Endothelial cell of umbilical vein (primary cell): ENCODE measurements around the gene SUGP2. TPM values are rescaled to one million over a fixed set of nuclear protein-coding genes. Genes with fewer than 3 reads are reported as not detected.

Experiments
- BruUV-seq: library from RNA; stranded (reverse); fragments of 400-500 nt; replicated peaks from 2 replicates; lab custom pipeline; 2021; lab: Mats Ljungman, UMichigan
- CTCF ChIA-PET: fragments of 300-600, 350-600 bp; sonication (Branson Sonifier 250); formaldehyde crosslinking; loops from one replicate; lab custom pipeline; 2021; ENCODE audit warnings: antibody characterized with exemption, inconsistent platforms; lab: Charles Lee
- POLR2A ChIA-PET: fragments of 300-600, 350-600 bp; sonication (Branson Sonifier 250); formaldehyde crosslinking; loops from one replicate; lab custom pipeline; 2021; ENCODE audit warnings: antibody characterized with exemption, inconsistent platforms; lab: Charles Lee
- DNase-seq: peaks from one replicate; pipeline ENCODE4 v3.0.0-alpha.2; 2011; ENCODE audit warnings: low read depth, low spot score
- FAIRE-seq: peaks from 2 replicates; lab custom pipeline; 2011; peaks lifted over from hg19 to GRCh38; lab: Jason Lieb, UNC
- H2AFZ ChIP-seq: 2 replicates; pipeline ENCODE4 v1.6.0; 2012; ENCODE audit warnings: low read depth, low read length, control low read depth, inconsistent platforms
- H3K27ac ChIP-seq: 2 replicates; pipeline ENCODE4 v1.5.1; 2011; ENCODE audit warnings: low read depth, mild to moderate bottlenecking, control low read depth, low read length, moderate library complexity; ENCODE audit not compliant: insufficient read depth
- H3K27me3 ChIP-seq, 2 experiments: 2 replicates each; pipeline versions ENCODE4 v1.6.0 to v1.6.1; 2011; ENCODE audit warnings: low read length in 2 of 2, mixed read lengths in 1 of 2; ENCODE audit not compliant: control insufficient read depth in 2 of 2, insufficient read depth in 2 of 2
- H3K36me3 ChIP-seq, 2 experiments: 2 replicates in 1 of 2; 3 replicates in 1 of 2; pipeline ENCODE4 v1.5.1; 2011; ENCODE audit warnings: low read length in 2 of 2, mild to moderate bottlenecking in 1 of 2, moderate library complexity in 1 of 2; ENCODE audit not compliant: control insufficient read depth in 2 of 2, insufficient read depth in 2 of 2; ENCODE audit errors: extremely low read depth in 1 of 2
- H3K4me1 ChIP-seq: 3 replicates; pipeline ENCODE4 v1.5.1; 2011; ENCODE audit warnings: mild to moderate bottlenecking, low read length; ENCODE audit not compliant: control insufficient read depth, insufficient read depth; ENCODE audit errors: extremely low read depth
- H3K4me2 ChIP-seq: 2 replicates; pipeline ENCODE4 v1.6.1; 2011; ENCODE audit warnings: low read length, control low read depth, mixed read lengths; ENCODE audit not compliant: insufficient read depth
- H3K4me3 ChIP-seq, 3 experiments: fragments of 200-600 bp in 1 of 3; sonication (generic), shearing (Covaris generic) in 1 of 3; replicated peaks in 1 of 3; 2 replicates each; pipeline ENCODE4 v1.5.1; 2011 to 2016; ENCODE audit warnings: control low read depth in 3 of 3, low read length in 3 of 3, mild to moderate bottlenecking in 2 of 3, inconsistent platforms in 1 of 3, low read depth in 1 of 3, moderate library complexity in 1 of 3; ENCODE audit not compliant: insufficient read depth in 1 of 3
- H3K79me2 ChIP-seq: 2 replicates; pipeline ENCODE4 v1.6.0; 2012; ENCODE audit warnings: low read length, inconsistent platforms; ENCODE audit not compliant: control insufficient read depth, insufficient read depth
- H3K9ac ChIP-seq: replicated peaks from 2 replicates; pipeline ENCODE3; 2011; ENCODE audit warnings: low read length, control low read depth; ENCODE audit not compliant: insufficient read depth; ENCODE audit errors: extremely low read depth
- H3K9me1 ChIP-seq: replicated peaks from 3 replicates; pipeline ENCODE4 v1.6.0; 2011; ENCODE audit warnings: mild to moderate bottlenecking, low read length; ENCODE audit not compliant: control insufficient read depth, insufficient read depth; ENCODE audit errors: extremely low read depth
- H3K9me3 ChIP-seq: replicated peaks from 2 replicates; pipeline ENCODE4 v1.5.1; 2012; ENCODE audit warnings: low read length, inconsistent platforms; ENCODE audit not compliant: control insufficient read depth, insufficient read depth
- H4K20me1 ChIP-seq: replicated peaks from 2 replicates; pipeline ENCODE3; 2011; ENCODE audit warnings: mild to moderate bottlenecking, low read length; ENCODE audit not compliant: control insufficient read depth, insufficient read depth; ENCODE audit errors: extremely low read depth
- EZH2 ChIP-seq: IDR thresholded peaks from 2 replicates; pipeline ENCODE4 v1.6.1; 2012; ENCODE audit warnings: borderline replicate concordance, low read depth, mild to moderate bottlenecking, moderate library complexity, low read length, inconsistent platforms; ENCODE audit not compliant: severe bottlenecking
- FOS ChIP-seq: IDR thresholded peaks from 2 replicates; pipeline ENCODE4 v1.6.1; 2011; ENCODE audit warnings: mild to moderate bottlenecking, low read length, moderate library complexity, borderline replicate concordance; ENCODE audit not compliant: insufficient read depth
- GATA2 ChIP-seq: IDR thresholded peaks from 2 replicates; pipeline ENCODE4 v1.7.0; 2011; ENCODE audit warnings: low read depth, mild to moderate bottlenecking, moderate library complexity, mixed read lengths, low read length; ENCODE audit not compliant: insufficient read length, insufficient read depth
- JUN ChIP-seq: IDR thresholded peaks from 2 replicates; pipeline ENCODE4 v1.6.1; 2011; ENCODE audit warnings: borderline replicate concordance, low read depth; ENCODE audit not compliant: insufficient read length, insufficient read depth
- MAX ChIP-seq: IDR thresholded peaks from 2 replicates; pipeline ENCODE4 v1.6.1; 2011; ENCODE audit not compliant: insufficient read depth, insufficient read length
- MYC ChIP-seq: IDR thresholded peaks from one replicate; pipeline ENCODE4 v1.6.1; 2011; ENCODE audit warnings: mild to moderate bottlenecking, low read depth, low read length
- POLR2A ChIP-seq: IDR thresholded peaks from 2 replicates; pipeline ENCODE4 v1.6.1; 2012; ENCODE audit warnings: low read depth, mild to moderate bottlenecking, control low read depth, low read length
- POLR2AphosphoS5 ChIP-seq: IDR thresholded peaks from 2 replicates; pipeline ENCODE4 v1.6.1; 2012; ENCODE audit warnings: low read depth, mild to moderate bottlenecking, control low read depth, low read length, moderate library complexity; ENCODE audit not compliant: insufficient read depth
- dilution Hi-C: fragments of 300-500 bp; cut with MboI; formaldehyde crosslinking; loops from one replicate; pipeline ENCODE4 v1.15.0; 2019; ENCODE audit warnings: low sequenced_read_pairs; ENCODE audit not compliant: extremely low pct_ligation_motif_present
- intact Hi-C: fragments of 100-400 bp; cut with micrococcal nuclease; formaldehyde crosslinking; loops from one replicate; pipeline ENCODE4 v1.10.0; 2022
- polyA plus RNA-seq, 4 experiments: library from polyadenylated mRNA; depleted of rRNA in 3 of 4; stranded (reverse) in 3 of 4; unstranded in 1 of 4; fragments of >200 nt; gene quantifications; 2 replicates each; pipeline versions ENCODE4 v1.2.1 to v1.2.3, GENCODE V29; 2011 to 2012; ENCODE audit warnings: missing spikeins in 1 of 4
- total RNA-seq: library from RNA; stranded (reverse); gene quantifications from 2 replicates; pipeline ENCODE4 v1.2.3, GENCODE V29; 2021
- TF ChIP-seq, protein P1 (sequence below), 2 donors: IDR thresholded peaks; 1 replicate in 1 of 2; 2 replicates in 1 of 2; pipeline ENCODE4 v1.5.1; 2011; ENCODE audit warnings: low read length in 2 of 2, mild to moderate bottlenecking in 2 of 2, moderate library complexity in 2 of 2, control low read depth in 1 of 2, inconsistent platforms in 1 of 2, low read depth in 1 of 2; ENCODE audit not compliant: insufficient read depth in 1 of 2; ENCODE audit errors: extremely low read depth in 1 of 2

The SUGP2 gene
- total and polyA plus RNA-seq, 2 donors (not counting 3 experiments of a cell fraction or from before 2014, with no cell fraction given) = 44.6 to 79.7 TPM

- H3K9me1 ChIP-seq = no peaks in the 10 kb centered on the region
- peaks cover 10% of the 10 kb centered on the region for H3K79me2 ChIP-seq
- dilution Hi-C loops = no loop called here
- CTCF ChIA-PET = no interaction called here
- no peak overlapping the region for H3K4me3 ChIP-seq
- no peak overlapping the region for H3K4me2 ChIP-seq
- BruUV-seq = no TSS peak
- FAIRE-seq (no peak), DNase-seq (no peak)
- POLR2A ChIA-PET = no interaction called here
- H3K36me3 ChIP-seq = peaks cover 3 to 12% of the 10 kb centered on the region in 2 experiments
- no peak overlapping the region for H3K9ac ChIP-seq
- no peaks in the 10 kb centered on the region for H3K9me3 ChIP-seq
- H3K27me3 ChIP-seq = no peaks in the 10 kb centered on the region
- H2AFZ ChIP-seq = no peak overlapping the region
- no peaks in the 10 kb centered on the region for H4K20me1 ChIP-seq
- H3K4me1 ChIP-seq = no peaks in the 10 kb centered on the region
- TF ChIP-seq MYC (no peak), GATA2 (no peak), JUN (no peak), POLR2A (no peak), POLR2AphosphoS5 (no peak), EZH2 (no peak), FOS (no peak), MAX (no peak)
- TF ChIP-seq, protein P1, sequence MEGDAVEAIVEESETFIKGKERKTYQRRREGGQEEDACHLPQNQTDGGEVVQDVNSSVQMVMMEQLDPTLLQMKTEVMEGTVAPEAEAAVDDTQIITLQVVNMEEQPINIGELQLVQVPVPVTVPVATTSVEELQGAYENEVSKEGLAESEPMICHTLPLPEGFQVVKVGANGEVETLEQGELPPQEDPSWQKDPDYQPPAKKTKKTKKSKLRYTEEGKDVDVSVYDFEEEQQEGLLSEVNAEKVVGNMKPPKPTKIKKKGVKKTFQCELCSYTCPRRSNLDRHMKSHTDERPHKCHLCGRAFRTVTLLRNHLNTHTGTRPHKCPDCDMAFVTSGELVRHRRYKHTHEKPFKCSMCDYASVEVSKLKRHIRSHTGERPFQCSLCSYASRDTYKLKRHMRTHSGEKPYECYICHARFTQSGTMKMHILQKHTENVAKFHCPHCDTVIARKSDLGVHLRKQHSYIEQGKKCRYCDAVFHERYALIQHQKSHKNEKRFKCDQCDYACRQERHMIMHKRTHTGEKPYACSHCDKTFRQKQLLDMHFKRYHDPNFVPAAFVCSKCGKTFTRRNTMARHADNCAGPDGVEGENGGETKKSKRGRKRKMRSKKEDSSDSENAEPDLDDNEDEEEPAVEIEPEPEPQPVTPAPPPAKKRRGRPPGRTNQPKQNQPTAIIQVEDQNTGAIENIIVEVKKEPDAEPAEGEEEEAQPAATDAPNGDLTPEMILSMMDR (IDR thresholded peaks at IDR 0.05; ENCODE audit: extremely low read depth in 1 of 2, insufficient read depth in 1 of 2, low read depth in 1 of 2, low read length in 2 of 2) = no peak
- intact Hi-C loops = no loop called here
- no peak overlapping the region for H3K27ac ChIP-seq
Observed at GRCh38 chr19:19043481-19043880, 10.2 kb upstream of the SUGP2 start.
